ENCODE measurements around the gene ARL10.

ARL10 gene

DNA sequence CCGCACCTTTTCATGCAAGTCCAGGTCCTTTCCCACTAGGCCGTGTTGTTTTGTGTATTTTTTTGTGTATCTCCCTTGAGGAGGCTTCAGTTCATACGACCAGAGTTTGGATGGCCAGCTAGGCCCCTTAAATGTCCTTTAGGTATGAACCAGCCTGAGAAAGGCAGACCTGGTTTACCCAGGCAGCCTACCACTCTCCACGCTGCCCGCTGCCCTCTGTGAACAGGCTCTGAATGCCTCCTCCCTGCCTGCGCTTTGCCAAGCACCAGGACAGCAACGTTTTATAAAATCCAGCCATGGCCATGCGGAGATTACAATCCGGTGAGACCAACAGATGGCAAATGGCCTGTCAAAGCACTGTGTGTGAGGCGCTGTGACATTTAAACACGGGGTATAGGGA lies 51.7 kb downstream of the ARL10 start:
- peak overlapping the region; percentile 1; the same call in 1 of the 2 replicates for H3K4me3 ChIP-seq (ENCODE audit: low read length)
- no peaks in the 10 kb centered on the region for H3K9me3 ChIP-seq (replicated peaks; ENCODE audit: insufficient read depth, low read length)
- peaks cover 6% of the 10 kb centered on the region for H3K4me1 ChIP-seq (ENCODE audit: low read length)
- no peaks in the 10 kb centered on the region for H3K9me2 ChIP-seq (replicated peaks; ENCODE audit: insufficient read depth, low read length)
- peak overlapping the region; percentile 28; the same call in 1 of the 2 replicates for H3K9ac ChIP-seq (ENCODE audit: low read length)
- peak overlapping the region; percentile 53; the same call in 1 of the 2 replicates for H3K4me2 ChIP-seq (ENCODE audit: low read depth, low read length)
- DNase-seq, result no peak
- peaks cover 41% of the 10 kb centered on the region for H3K79me2 ChIP-seq (ENCODE audit: low read length)
- no peaks in the 10 kb centered on the region for H4K20me1 ChIP-seq (ENCODE audit: insufficient read depth, low read length)
- H3K27me3 ChIP-seq (replicated peaks; ENCODE audit: insufficient read depth, low read length), result no peaks in the 10 kb centered on the region
- peak overlapping the region; percentile 72 for H2AFZ ChIP-seq (ENCODE audit: low read length)
- no peaks in the 10 kb centered on the region for H3K36me3 ChIP-seq (replicated peaks; ENCODE audit: insufficient read depth, low read length)
- no peaks in the 10 kb centered on the region for H3F3A ChIP-seq (ENCODE audit: insufficient read depth, low read length)
- TF ChIP-seq CTCF (IDR thresholded peaks at IDR 0.05; ENCODE audit: low read length) (no peak), EZH2 (optimal IDR thresholded peaks at IDR 0.05; ENCODE audit: low read depth, low read length) (no peak), EZH2phosphoT487 (IDR thresholded peaks at IDR 0.05; ENCODE audit: low read length) (no peak)
- no peak overlapping the region for H3K27ac ChIP-seq (ENCODE audit: low read length)

DNA sequence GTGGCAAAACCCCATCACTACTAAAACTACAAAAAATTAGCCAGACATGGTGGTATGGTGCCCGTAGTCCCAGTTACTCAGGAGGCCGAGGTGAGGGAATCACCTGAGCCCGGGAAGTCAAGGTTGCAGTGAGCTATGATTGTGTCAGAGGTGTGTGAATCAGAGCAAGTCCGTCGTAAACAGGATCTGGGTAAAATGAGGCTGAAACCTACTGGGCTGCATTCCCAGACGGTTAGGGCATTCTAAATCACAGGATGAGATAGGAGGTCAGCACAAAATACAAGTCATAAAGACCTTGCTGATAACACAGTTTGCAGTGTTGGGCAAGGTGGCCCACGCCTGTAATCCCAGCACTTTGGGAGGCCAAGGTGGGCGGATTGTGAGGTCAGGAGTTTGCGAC lies 53.0 kb downstream of the ARL10 start:
- no peak overlapping the region for H3K27ac ChIP-seq (ENCODE audit: low read length)
- no peak for DNase-seq
- H3K4me1 ChIP-seq (ENCODE audit: low read length), result peaks cover 6% of the 10 kb centered on the region
- H3K9ac ChIP-seq (ENCODE audit: low read length), result no peak overlapping the region
- H3K9me2 ChIP-seq (replicated peaks; ENCODE audit: insufficient read depth, low read length), result no peaks in the 10 kb centered on the region
- no peak overlapping the region for H2AFZ ChIP-seq (ENCODE audit: low read length)
- H3K79me2 ChIP-seq (ENCODE audit: low read length), result peaks cover 29% of the 10 kb centered on the region
- no peaks in the 10 kb centered on the region for H3K36me3 ChIP-seq (replicated peaks; ENCODE audit: insufficient read depth, low read length)
- H3K9me3 ChIP-seq (replicated peaks; ENCODE audit: insufficient read depth, low read length), result no peaks in the 10 kb centered on the region
- no peak overlapping the region for H3K4me2 ChIP-seq (ENCODE audit: low read depth, low read length)
- TF ChIP-seq CTCF (IDR thresholded peaks at IDR 0.05; ENCODE audit: low read length), result no peak
- no peak for TF ChIP-seq EZH2phosphoT487 (IDR thresholded peaks at IDR 0.05; ENCODE audit: low read length)
- TF ChIP-seq EZH2 (optimal IDR thresholded peaks at IDR 0.05; ENCODE audit: low read depth, low read length), result no peak
- H3F3A ChIP-seq (ENCODE audit: insufficient read depth, low read length), result no peaks in the 10 kb centered on the region
- H3K27me3 ChIP-seq (replicated peaks; ENCODE audit: insufficient read depth, low read length), result no peaks in the 10 kb centered on the region
- H3K4me3 ChIP-seq (ENCODE audit: low read length), result no peak overlapping the region
- H4K20me1 ChIP-seq (ENCODE audit: insufficient read depth, low read length), result no peaks in the 10 kb centered on the region

- no peaks in the 10 kb centered on the region for H3K36me3 ChIP-seq (replicated peaks; ENCODE audit: insufficient read depth, low read length)
Measured at GRCh38 chr5:176420086-176420485, 54.8 kb downstream of the ARL10 start.

More at GRCh38 chr5:176420086-176420485, 54.8 kb downstream of the ARL10 start:
- Histone ChIP-seq H3K4me2 (ENCODE audit: low read depth, low read length) (no peak overlapping the region), H3K9me3 (replicated peaks; ENCODE audit: insufficient read depth, low read length) (no peaks in the 10 kb centered on the region), H3K27me3 (replicated peaks; ENCODE audit: insufficient read depth, low read length) (no peaks in the 10 kb centered on the region), H3K4me3 (ENCODE audit: low read length) (no peak overlapping the region), H3K4me1 (ENCODE audit: low read length) (peaks cover 6% of the 10 kb centered on the region), H4K20me1 (ENCODE audit: insufficient read depth, low read length) (no peaks in the 10 kb centered on the region), H3K79me2 (ENCODE audit: low read length) (peaks cover 11% of the 10 kb centered on the region), H2AFZ (ENCODE audit: low read length) (no peak overlapping the region), H3K9ac (ENCODE audit: low read length) (no peak overlapping the region), H3K9me2 (replicated peaks; ENCODE audit: insufficient read depth, low read length) (no peaks in the 10 kb centered on the region), H3F3A (ENCODE audit: insufficient read depth, low read length) (no peaks in the 10 kb centered on the region), H3K27ac (ENCODE audit: low read length) (no peak overlapping the region)
- TF ChIP-seq CTCF (IDR thresholded peaks at IDR 0.05; ENCODE audit: low read length), result no peak
- no peak for TF ChIP-seq EZH2 (optimal IDR thresholded peaks at IDR 0.05; ENCODE audit: low read depth, low read length)
- no peak for TF ChIP-seq EZH2phosphoT487 (IDR thresholded peaks at IDR 0.05; ENCODE audit: low read length)
- DNase-seq, result no peak

Data from MM.1S (cell line).